HG03354 (cell line): Measurements from ENCODE around the gene CNTNAP5.

Experiments used
- ATAC-seq: cut with Tn5 transposase; IDR thresholded peaks from one replicate; pipeline ENCODE4 v1.9.1; 2021; ENCODE audit warnings: mild to moderate bottlenecking; ENCODE audit not compliant: unreplicated experiment, poor library complexity, severe bottlenecking

Gene CNTNAP5

GRCh38 chr2:124888431-124888830, 863.3 kb downstream of the CNTNAP5 start:
- ATAC-seq, result no peak

GRCh38 chr2:124894199-124894598, 869.1 kb downstream of the CNTNAP5 start:
- no peak for ATAC-seq

DNA sequence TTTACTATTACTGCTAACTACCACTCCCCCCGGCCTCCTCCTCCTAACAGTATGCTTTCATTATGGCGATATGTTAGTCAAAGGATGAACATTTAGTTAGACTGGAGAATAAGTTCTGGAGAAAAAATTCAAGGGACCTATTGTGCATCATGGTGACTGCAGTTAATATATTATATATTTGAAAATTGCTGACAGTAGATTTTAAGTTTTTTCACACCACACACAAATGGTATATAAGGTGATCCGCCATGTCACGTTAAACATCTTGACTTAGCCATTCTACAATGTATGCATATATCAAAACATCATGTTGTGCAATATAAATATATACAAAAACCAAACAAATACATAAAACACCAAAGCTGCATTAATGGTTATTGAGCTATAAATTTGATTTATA, 873.7 kb downstream of the CNTNAP5 start:
- no peak for ATAC-seq

DNA sequence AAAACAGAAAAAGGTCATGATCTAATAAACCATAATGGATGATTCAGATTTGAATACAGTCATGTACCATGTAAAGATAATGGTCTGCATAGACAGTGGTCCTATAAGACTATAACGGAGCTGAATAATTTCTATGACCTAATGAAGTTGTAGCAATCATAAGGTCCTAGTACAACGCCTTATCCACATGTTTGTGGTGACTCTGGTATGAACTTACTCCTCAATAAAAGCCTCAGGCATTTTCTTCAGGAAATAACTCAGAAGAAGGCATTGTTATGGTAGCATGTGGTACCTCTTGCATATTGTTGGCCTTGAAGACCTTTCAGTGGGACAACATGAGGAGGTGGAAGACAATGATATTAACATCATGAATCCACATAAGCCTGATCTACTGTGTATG, 883.3 kb downstream of the CNTNAP5 start:
- ATAC-seq, result no peak

GRCh38 chr2:124911560-124911959, 886.5 kb downstream of the CNTNAP5 start:
- ATAC-seq, result no peak

DNA sequence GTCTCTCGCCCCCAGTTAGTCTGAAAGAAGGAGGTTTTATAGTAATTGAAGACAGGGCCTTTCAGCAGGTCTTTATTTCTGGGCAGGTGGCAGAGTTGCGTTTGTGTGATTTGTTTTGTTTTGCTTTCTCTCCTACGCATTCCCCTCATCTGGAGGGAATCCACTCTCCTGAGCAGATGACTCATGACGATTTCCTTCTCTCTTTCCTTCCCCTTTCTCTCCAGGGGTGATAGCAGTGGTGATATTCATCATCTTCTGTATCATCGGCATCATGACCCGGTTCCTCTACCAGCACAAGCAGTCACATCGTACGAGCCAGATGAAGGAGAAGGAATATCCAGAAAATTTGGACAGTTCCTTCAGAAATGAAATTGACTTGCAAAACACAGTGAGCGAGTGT, 888.8 kb downstream of the CNTNAP5 start:
- ATAC-seq, result no peak

DNA sequence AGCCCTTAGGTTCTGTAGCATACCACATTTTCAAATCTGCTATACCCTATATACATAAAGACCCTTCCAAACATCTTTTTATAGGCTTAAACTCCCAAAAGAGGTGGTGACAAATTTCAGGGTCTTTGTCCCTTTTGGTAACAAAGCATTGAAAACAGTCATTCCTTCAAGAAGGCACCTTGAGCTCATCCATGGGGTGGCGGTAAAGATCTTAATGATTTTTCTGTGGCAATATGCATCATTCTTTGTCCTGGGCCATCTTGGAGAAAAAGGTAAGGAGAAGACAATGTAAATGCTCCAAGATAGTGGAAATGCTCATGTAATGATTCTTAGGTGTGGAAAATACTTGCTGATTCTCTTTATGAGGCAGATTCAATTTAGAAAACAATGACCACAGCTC, 890.5 kb downstream of the CNTNAP5 start:
- ATAC-seq, result no peak

GRCh38 chr2:124919296-124919695, 894.2 kb downstream of the CNTNAP5 start:
- ATAC-seq, result no peak

DNA sequence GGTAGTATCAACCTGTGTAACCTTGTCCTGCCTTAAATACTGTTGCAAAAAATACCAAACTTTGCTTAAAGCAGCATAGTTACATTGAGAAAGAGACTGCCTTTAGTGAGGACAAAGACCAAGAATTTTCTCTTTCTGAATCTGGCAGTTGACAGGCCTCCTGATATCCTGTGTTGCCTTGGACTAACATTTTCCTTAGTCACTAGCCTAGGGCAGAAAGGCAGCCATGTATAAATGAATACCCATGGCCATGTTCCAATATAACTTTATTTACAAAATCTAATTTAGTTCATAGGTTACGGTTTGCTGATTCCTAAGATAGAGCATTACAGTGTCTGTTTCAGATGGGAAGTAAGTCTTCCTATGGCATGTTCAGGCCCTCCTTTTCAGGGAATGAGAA, 895.4 kb downstream of the CNTNAP5 start:
- ATAC-seq, result no peak

- ATAC-seq, result no peak
These were observed 896.1 kb downstream of the CNTNAP5 start for GRCh38 chr2:124921191-124921590.

DNA sequence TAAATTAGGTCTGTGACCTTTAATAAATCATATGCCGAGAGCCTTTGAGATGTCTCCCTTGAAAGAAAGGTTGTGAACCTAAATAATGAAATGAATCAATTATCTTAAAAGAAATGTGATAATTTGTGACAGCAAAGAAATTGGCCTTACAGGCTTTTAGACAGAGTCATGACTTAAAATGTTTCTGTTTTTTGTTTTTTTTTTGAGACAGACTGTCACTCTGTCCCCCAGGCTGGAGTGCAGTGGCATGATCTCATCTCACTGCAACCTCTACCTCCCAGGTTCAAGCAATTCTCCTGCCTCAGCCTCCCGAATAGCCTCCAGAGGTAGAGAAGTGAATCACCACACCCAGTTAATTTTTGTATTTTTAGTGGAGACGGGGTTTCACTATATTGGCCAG, 898.0 kb downstream of the CNTNAP5 start:
- ATAC-seq, result no peak

- no peak for ATAC-seq
These were observed 908.8 kb downstream of the CNTNAP5 start for GRCh38 chr2:124933883-124934282.

GRCh38 chr2:124953921-124954320, 928.8 kb downstream of the CNTNAP5 start:
- ATAC-seq, result no peak

DNA sequence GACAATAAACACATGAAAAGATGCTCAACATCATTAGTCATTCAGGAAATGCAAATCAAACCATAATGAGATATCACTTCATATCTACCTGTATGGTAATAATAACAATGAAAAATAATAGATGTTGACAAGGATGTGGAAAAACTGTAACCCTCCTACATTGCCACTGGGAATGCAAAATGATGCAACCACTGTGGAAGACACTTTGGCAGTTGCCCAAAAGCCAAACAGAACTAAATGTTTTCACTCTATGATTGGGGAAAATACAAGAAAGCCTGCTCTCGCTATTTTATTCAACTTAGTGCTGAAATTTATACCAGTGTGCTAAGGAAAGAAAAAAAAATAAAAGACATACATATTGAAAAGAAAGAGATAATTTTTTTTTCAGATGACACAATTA, 934.5 kb downstream of the CNTNAP5 start:
- ATAC-seq, result no peak

DNA sequence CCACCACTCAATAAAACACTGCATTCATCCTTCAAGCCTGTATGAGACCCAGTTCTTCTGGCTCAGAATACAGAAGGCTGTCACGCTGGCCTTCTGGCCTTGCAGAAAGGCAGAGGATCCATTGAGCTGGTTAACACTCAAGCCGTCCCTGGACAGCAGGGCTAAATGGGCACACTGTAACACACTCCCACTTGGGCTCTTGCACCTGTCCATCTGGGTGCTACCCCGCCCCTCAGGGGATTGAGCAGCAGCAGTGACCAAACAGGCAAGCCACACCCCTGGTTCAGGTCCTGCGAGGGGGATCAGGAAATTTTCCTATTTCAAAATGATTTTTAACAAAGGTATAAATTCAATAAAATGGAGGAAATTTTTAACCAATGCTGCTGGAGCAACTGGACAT, 936.0 kb downstream of the CNTNAP5 start:
- no peak for ATAC-seq
